Stimulated activated naive CD8-positive, alpha-beta T cell treated with anti-CD3 and anti-CD28 coated beads, Interleukin-15, Interleukin-2, amounts not matched to agents 100 ng/mL and 50 ng/mL, for 24 hours (primary cell): ENCODE results near the gene PPFIA1.

Source experiments
- H3K27ac Mint-ChIP-seq: one replicate; pipeline ENCODE4 v1.8.0; 2021; ENCODE audit warnings: mild to moderate bottlenecking, mixed read lengths
- H3K27me3 Mint-ChIP-seq: one replicate; pipeline ENCODE4 v1.8.0; 2021; ENCODE audit warnings: mixed read lengths
- H3K36me3 Mint-ChIP-seq: one replicate; pipeline ENCODE4 v1.8.0; 2021; ENCODE audit warnings: low read depth, mixed read lengths
- H3K4me1 Mint-ChIP-seq: one replicate; pipeline ENCODE4 v1.8.0; 2021; ENCODE audit warnings: low read depth, mixed read lengths
- H3K4me3 Mint-ChIP-seq: one replicate; pipeline ENCODE4 v1.8.0; 2021; ENCODE audit warnings: mild to moderate bottlenecking, mixed read lengths
- H3K9me3 Mint-ChIP-seq: one replicate; pipeline ENCODE4 v1.8.0; 2021; ENCODE audit warnings: mixed read lengths

The PPFIA1 gene

GRCh38 chr11:70270104-70270876, at the start of gene PPFIA1:
PPFIA1 (plus strand) TSS chr11:70270690; CDS start chr11:70272173, 1,483 bp downstream.
- H3K27ac Mint-ChIP-seq: peak within 1 kb of the TSS; percentile 78
- H3K36me3 Mint-ChIP-seq: peaks cover 28% of the 10 kb centered on the region
- peaks cover 26% of the 10 kb centered on the region for H3K27me3 Mint-ChIP-seq
- H3K4me1 Mint-ChIP-seq: peaks cover 43% of the 10 kb centered on the region
- H3K4me3 Mint-ChIP-seq: peak within 1 kb of the TSS; percentile 88
- H3K9me3 Mint-ChIP-seq: no peaks in the 10 kb centered on the region

- H3K27ac Mint-ChIP-seq: no peak overlapping the region
- H3K9me3 Mint-ChIP-seq: no peaks in the 10 kb centered on the region
- no peak overlapping the region for H3K4me3 Mint-ChIP-seq
- H3K36me3 Mint-ChIP-seq: no peaks in the 10 kb centered on the region
- peaks cover 19% of the 10 kb centered on the region for H3K27me3 Mint-ChIP-seq
- H3K4me1 Mint-ChIP-seq: no peaks in the 10 kb centered on the region
These were observed 49.6 kb upstream of the PPFIA1 start for GRCh38 chr11:70220920-70221319.

GRCh38 chr11:70225681-70226177, 44.8 kb upstream of the PPFIA1 start:
- H3K9me3 Mint-ChIP-seq: no peaks in the 10 kb centered on the region

GRCh38 chr11:70226183-70226582, 44.3 kb upstream of the PPFIA1 start:
- no peak overlapping the region for H3K4me3 Mint-ChIP-seq
- no peaks in the 10 kb centered on the region for H3K36me3 Mint-ChIP-seq
- H3K4me1 Mint-ChIP-seq: no peaks in the 10 kb centered on the region
- H3K9me3 Mint-ChIP-seq: no peaks in the 10 kb centered on the region
- no peak overlapping the region for H3K27ac Mint-ChIP-seq
- peaks cover 15% of the 10 kb centered on the region for H3K27me3 Mint-ChIP-seq

More at GRCh38 chr11:70225681-70226177, 44.8 kb upstream of the PPFIA1 start:
- Mint-ChIP-seq H3K36me3 (no peaks in the 10 kb centered on the region), H3K4me1 (no peaks in the 10 kb centered on the region), H3K27ac (no peak overlapping the region), H3K4me3 (no peak overlapping the region), H3K27me3 (peaks cover 15% of the 10 kb centered on the region)

GRCh38 chr11:70226967-70227366, 43.5 kb upstream of the PPFIA1 start:
- Mint-ChIP-seq H3K4me3 (no peak overlapping the region), H3K27me3 (peaks cover 11% of the 10 kb centered on the region), H3K9me3 (no peaks in the 10 kb centered on the region), H3K36me3 (no peaks in the 10 kb centered on the region), H3K4me1 (no peaks in the 10 kb centered on the region), H3K27ac (no peak overlapping the region)

GRCh38 chr11:70229737-70230136, 40.8 kb upstream of the PPFIA1 start:
- H3K4me3 Mint-ChIP-seq: no peak overlapping the region
- H3K27me3 Mint-ChIP-seq: peaks cover 8% of the 10 kb centered on the region
- H3K9me3 Mint-ChIP-seq: no peaks in the 10 kb centered on the region
- no peak overlapping the region for H3K27ac Mint-ChIP-seq
- H3K4me1 Mint-ChIP-seq: no peaks in the 10 kb centered on the region
- H3K36me3 Mint-ChIP-seq: no peaks in the 10 kb centered on the region

- Mint-ChIP-seq H3K27ac (no peak overlapping the region), H3K9me3 (no peaks in the 10 kb centered on the region), H3K36me3 (no peaks in the 10 kb centered on the region), H3K27me3 (peaks cover 8% of the 10 kb centered on the region), H3K4me3 (no peak overlapping the region), H3K4me1 (no peaks in the 10 kb centered on the region)
These were observed 40.2 kb upstream of the PPFIA1 start for GRCh38 chr11:70230151-70230839.

GRCh38 chr11:70230840-70231710, 39.4 kb upstream of the PPFIA1 start:
- Mint-ChIP-seq H3K9me3 (no peaks in the 10 kb centered on the region), H3K27me3 (peaks cover 7% of the 10 kb centered on the region), H3K27ac (no peak overlapping the region), H3K4me3 (no peak overlapping the region), H3K36me3 (no peaks in the 10 kb centered on the region), H3K4me1 (no peaks in the 10 kb centered on the region)

- no peak overlapping the region for H3K27ac Mint-ChIP-seq
- H3K4me3 Mint-ChIP-seq: no peak overlapping the region
These were observed 37.5 kb upstream of the PPFIA1 start for GRCh38 chr11:70233034-70233433.

GRCh38 chr11:70233511-70233934, 37.0 kb upstream of the PPFIA1 start:
- Mint-ChIP-seq H3K36me3 (no peaks in the 10 kb centered on the region), H3K4me3 (no peak overlapping the region)

More at GRCh38 chr11:70233034-70233433, 37.5 kb upstream of the PPFIA1 start:
- Mint-ChIP-seq H3K36me3 (no peaks in the 10 kb centered on the region), H3K27me3 (peaks cover 7% of the 10 kb centered on the region), H3K4me1 (no peaks in the 10 kb centered on the region), H3K9me3 (no peaks in the 10 kb centered on the region)

GRCh38 chr11:70233962-70234361, 36.5 kb upstream of the PPFIA1 start:
- Mint-ChIP-seq H3K4me3 (no peak overlapping the region), H3K9me3 (no peaks in the 10 kb centered on the region), H3K4me1 (no peaks in the 10 kb centered on the region), H3K27ac (no peak overlapping the region), H3K27me3 (peaks cover 7% of the 10 kb centered on the region), H3K36me3 (no peaks in the 10 kb centered on the region)

More at GRCh38 chr11:70233511-70233934, 37.0 kb upstream of the PPFIA1 start:
- Mint-ChIP-seq H3K9me3 (no peaks in the 10 kb centered on the region), H3K27ac (no peak overlapping the region), H3K27me3 (peaks cover 7% of the 10 kb centered on the region), H3K4me1 (no peaks in the 10 kb centered on the region)

- Mint-ChIP-seq H3K4me3 (no peak overlapping the region), H3K27me3 (peaks cover 14% of the 10 kb centered on the region), H3K4me1 (no peaks in the 10 kb centered on the region), H3K27ac (no peak overlapping the region), H3K9me3 (no peaks in the 10 kb centered on the region), H3K36me3 (no peaks in the 10 kb centered on the region)
These were observed 30.2 kb upstream of the PPFIA1 start for GRCh38 chr11:70240337-70240736.

- Mint-ChIP-seq H3K4me3 (no peak overlapping the region), H3K36me3 (no peaks in the 10 kb centered on the region), H3K27ac (no peak overlapping the region), H3K27me3 (peaks cover 14% of the 10 kb centered on the region), H3K9me3 (no peaks in the 10 kb centered on the region), H3K4me1 (peaks cover under 1% of the 10 kb centered on the region)
These were observed 28.8 kb upstream of the PPFIA1 start for GRCh38 chr11:70241709-70242108.

GRCh38 chr11:70242885-70243284, 27.6 kb upstream of the PPFIA1 start:
- Mint-ChIP-seq H3K36me3 (no peaks in the 10 kb centered on the region), H3K9me3 (no peaks in the 10 kb centered on the region), H3K27me3 (peaks cover 13% of the 10 kb centered on the region), H3K4me1 (peaks cover 9% of the 10 kb centered on the region), H3K4me3 (no peak overlapping the region), H3K27ac (no peak overlapping the region)
